ENCODE measurements around the gene STRIP1.

- TF ChIP-seq CTCF (IDR thresholded peaks at IDR 0.05) (no peak), POLR2A (IDR thresholded peaks at IDR 0.05) (no peak)
Observed at GRCh38 chr1:109991400-109991925, 43.0 kb upstream of the STRIP1 start.

Data from uterus (tissue), 2 donors.